ENCODE measurements around the gene FBXW5. TPM values are rescaled to one million over a fixed set of nuclear protein-coding genes. Genes with fewer than 3 reads are reported as not detected.
A peak's percentile ranks its signal among the peaks of the same experiment; 100 is the strongest.

The FBXW5 gene
- total RNA-seq, 1 experiment from 2014 or later, result 66.8 TPM

- H3K27me3 ChIP-seq (replicated peaks; ENCODE audit: control insufficient read depth, insufficient read depth, low read length), result no peaks in the 10 kb centered on the region
- H3K9me3 ChIP-seq, result no peaks in the 10 kb centered on the region
- H3K36me3 ChIP-seq (ENCODE audit: control insufficient read depth, insufficient read depth, low read length), result peaks cover 1% of the 10 kb centered on the region
- no TSS peak for BruUV-seq (replicated peaks)
- Mint-ChIP-seq H3K4me1 (ENCODE audit: low read depth, unreplicated experiment) (no peaks in the 10 kb centered on the region), H3K4me3 (ENCODE audit: unreplicated experiment) (peak overlapping the region; percentile 31), H3K27me3 (ENCODE audit: insufficient read depth, unreplicated experiment) (no peaks in the 10 kb centered on the region), H3K9me3 (ENCODE audit: unreplicated experiment) (no peaks in the 10 kb centered on the region), H3K36me3 (ENCODE audit: insufficient read depth, unreplicated experiment) (peaks cover 80% of the 10 kb centered on the region), H3K27ac (ENCODE audit: unreplicated experiment) (peak overlapping the region; percentile 61)
- H3K4me1 ChIP-seq, result peaks cover 26% of the 10 kb centered on the region
- no peak for TF ChIP-seq CTCF (IDR thresholded peaks at IDR 0.05; ENCODE audit: insufficient read depth in 1 of 2, low read depth in 1 of 2, low read length in 1 of 2, severe bottlenecking in 1 of 2, unreplicated experiment in 1 of 2)
- H3K4me3 ChIP-seq (ENCODE audit: low read depth, low read length), result no peak overlapping the region
- peak in 1 of 2 experiments; percentile 28 for DNase-seq
- ChIA-PET POLR2A (no interaction called here), CTCF (no interaction called here)
- intact Hi-C loops (cut with micrococcal nuclease; ENCODE audit: unreplicated experiment), result loop anchor here (10.0 kb wide), 1 partner anchor 97 kb away; the partner anchor contains the start of genes AJM1 and PHPT1
These were observed 3.1 kb downstream of the FBXW5 start for GRCh38 chr9:136941231-136942111.

GRCh38 chr9:136940526-136941230 lies 3.9 kb downstream of the FBXW5 start:
- DNase-seq, result peak in 1 of 2 experiments; percentile 30
- peaks cover 18% of the 10 kb centered on the region for H3K4me1 ChIP-seq
- no peaks in the 10 kb centered on the region for H3K9me3 Mint-ChIP-seq (ENCODE audit: unreplicated experiment)
- ChIA-PET POLR2A (no interaction called here), CTCF (no interaction called here)
- H3K36me3 Mint-ChIP-seq (ENCODE audit: insufficient read depth, unreplicated experiment), result peaks cover 83% of the 10 kb centered on the region
- no peaks in the 10 kb centered on the region for H3K4me1 Mint-ChIP-seq (ENCODE audit: low read depth, unreplicated experiment)
- no peaks in the 10 kb centered on the region for H3K9me3 ChIP-seq
- intact Hi-C loops (cut with micrococcal nuclease; ENCODE audit: unreplicated experiment), result loop anchor here (10.0 kb wide), 1 partner anchor 96 kb away; the partner anchor contains the start of genes AJM1 and PHPT1
- H3K27me3 Mint-ChIP-seq (ENCODE audit: insufficient read depth, unreplicated experiment), result no peaks in the 10 kb centered on the region
- no peak overlapping the region for H3K4me3 Mint-ChIP-seq (ENCODE audit: unreplicated experiment)
- TF ChIP-seq CTCF (IDR thresholded peaks at IDR 0.05; ENCODE audit: insufficient read depth in 1 of 2, low read depth in 1 of 2, low read length in 1 of 2, severe bottlenecking in 1 of 2, unreplicated experiment in 1 of 2), result no peak
- peak overlapping the region; percentile 61 for H3K27ac Mint-ChIP-seq (ENCODE audit: unreplicated experiment)
- peaks cover 1% of the 10 kb centered on the region for H3K36me3 ChIP-seq (ENCODE audit: control insufficient read depth, insufficient read depth, low read length)
- H3K27me3 ChIP-seq (replicated peaks; ENCODE audit: control insufficient read depth, insufficient read depth, low read length), result no peaks in the 10 kb centered on the region
- BruUV-seq (replicated peaks), result no TSS peak
- H3K4me3 ChIP-seq (ENCODE audit: low read depth, low read length), result no peak overlapping the region

GRCh38 chr9:136939996-136940525 lies 4.5 kb downstream of the FBXW5 start:
- peaks cover 82% of the 10 kb centered on the region for H3K36me3 Mint-ChIP-seq (ENCODE audit: insufficient read depth, unreplicated experiment)
- peak in 1 of 2 experiments; percentile 39 for DNase-seq
- ChIA-PET CTCF (no interaction called here), POLR2A (no interaction called here)
- H3K9me3 Mint-ChIP-seq (ENCODE audit: unreplicated experiment), result no peaks in the 10 kb centered on the region
- no TSS peak for BruUV-seq (replicated peaks)
- peaks cover 1% of the 10 kb centered on the region for H3K36me3 ChIP-seq (ENCODE audit: control insufficient read depth, insufficient read depth, low read length)
- intact Hi-C loops (cut with micrococcal nuclease; ENCODE audit: unreplicated experiment), result loop anchor here (10.0 kb wide), 1 partner anchor 95 kb away; the partner anchor contains the start of genes AJM1 and PHPT1
- no peaks in the 10 kb centered on the region for H3K4me1 Mint-ChIP-seq (ENCODE audit: low read depth, unreplicated experiment)
- H3K4me1 ChIP-seq, result peaks cover 12% of the 10 kb centered on the region
- no peaks in the 10 kb centered on the region for H3K27me3 Mint-ChIP-seq (ENCODE audit: insufficient read depth, unreplicated experiment)
- H3K27me3 ChIP-seq (replicated peaks; ENCODE audit: control insufficient read depth, insufficient read depth, low read length), result no peaks in the 10 kb centered on the region
- peak overlapping the region; percentile 26 for H3K27ac Mint-ChIP-seq (ENCODE audit: unreplicated experiment)
- TF ChIP-seq CTCF (IDR thresholded peaks at IDR 0.05; ENCODE audit: insufficient read depth in 1 of 2, low read depth in 1 of 2, low read length in 1 of 2, severe bottlenecking in 1 of 2, unreplicated experiment in 1 of 2), result no peak
- no peak overlapping the region for H3K4me3 ChIP-seq (ENCODE audit: low read depth, low read length)
- no peaks in the 10 kb centered on the region for H3K9me3 ChIP-seq
- no peak overlapping the region for H3K4me3 Mint-ChIP-seq (ENCODE audit: unreplicated experiment)

Data from Caco-2 (cell line).